HG03432 (cell line): Measurements from ENCODE around the gene STK36.

Source experiments
- ATAC-seq: cut with Tn5 transposase; IDR thresholded peaks from one replicate; pipeline ENCODE4 v1.9.1; 2021; ENCODE audit warnings: mild to moderate bottlenecking, moderate library complexity; ENCODE audit not compliant: unreplicated experiment

Gene STK36

GRCh38 chr2:218743068-218743467 is 71.2 kb downstream of the STK36 start:
- ATAC-seq: no peak

- no peak for ATAC-seq
Observed at GRCh38 chr2:218744615-218745014, 72.7 kb downstream of the STK36 start.

- ATAC-seq: no peak
Observed at GRCh38 chr2:218745160-218745558, 73.3 kb downstream of the STK36 start.

GRCh38 chr2:218745559-218746469 is 73.9 kb downstream of the STK36 start:
- ATAC-seq: no peak

GRCh38 chr2:218746470-218746795 is 74.5 kb downstream of the STK36 start:
- ATAC-seq: no peak

- ATAC-seq: no peak
Observed at GRCh38 chr2:218746960-218747359, 75.1 kb downstream of the STK36 start.

GRCh38 chr2:218748741-218749441 is 77.0 kb downstream of the STK36 start:
- no peak for ATAC-seq
